Stimulated activated CD8-positive, alpha-beta memory T cell treated with anti-CD3 and anti-CD28 coated beads, Interleukin-7, amount 100 ng/mL, for 1 hour (primary cell): ENCODE results near the gene FBXL3.
"Not testable (repeated sequence)": the region's sequence is repeated elsewhere in the genome, so short reads cannot be mapped to it uniquely, and the experiment has no call there.

Experiments
- DNase-seq, 2 donors: peaks; one replicate each; pipeline ENCODE4 v3.0.0-alpha.2; 2020; ENCODE audit warnings: low read depth in 2 of 2

The FBXL3 gene

GRCh38 chr13:77026255-77026860 is 601 bp downstream of the FBXL3 start:
- peak; percentile 47 to 49 for DNase-seq

GRCh38 chr13:77022341-77022740 is 4.6 kb downstream of the FBXL3 start:
- DNase-seq = no peak

- no peak for DNase-seq
These were observed 7.2 kb downstream of the FBXL3 start for GRCh38 chr13:77019756-77020155.

- no peak for DNase-seq
These were observed 9.9 kb downstream of the FBXL3 start for GRCh38 chr13:77016888-77017623.

GRCh38 chr13:77016251-77016812 is 10.6 kb downstream of the FBXL3 start:
- DNase-seq = no peak

- no peak for DNase-seq
These were observed 11.9 kb downstream of the FBXL3 start for GRCh38 chr13:77014906-77015685.

GRCh38 chr13:77013853-77014542 is 13.0 kb downstream of the FBXL3 start:
- no peak for DNase-seq

- DNase-seq = not testable (repeated sequence)
These were observed 17.2 kb downstream of the FBXL3 start for GRCh38 chr13:77009719-77010118.

GRCh38 chr13:77009011-77009410 is 17.9 kb downstream of the FBXL3 start:
- no peak for DNase-seq

GRCh38 chr13:77008337-77008736 is 18.6 kb downstream of the FBXL3 start:
- DNase-seq = not testable (repeated sequence)

GRCh38 chr13:77002590-77003190 is 24.3 kb downstream of the FBXL3 start:
- DNase-seq = no peak

- DNase-seq = no peak
These were observed 24.9 kb downstream of the FBXL3 start for GRCh38 chr13:77001963-77002587.

- DNase-seq = no peak
These were observed 25.4 kb downstream of the FBXL3 start for GRCh38 chr13:77001540-77001939.

GRCh38 chr13:77000475-77000874 is 26.5 kb downstream of the FBXL3 start:
- DNase-seq = no peak

GRCh38 chr13:76994281-76994680 is 32.7 kb downstream of the FBXL3 start:
- no peak for DNase-seq

- no peak for DNase-seq
These were observed 33.5 kb downstream of the FBXL3 start for GRCh38 chr13:76993473-76993872.

GRCh38 chr13:76993021-76993420 is 33.9 kb downstream of the FBXL3 start:
- no peak for DNase-seq

GRCh38 chr13:76992548-76993001 is 34.4 kb downstream of the FBXL3 start:
- no peak for DNase-seq

- peak; percentile 85 to 89 for DNase-seq
These were observed 35.0 kb downstream of the FBXL3 start, which contains the start of gene CLN5 for GRCh38 chr13:76991796-76992547. CLN5 (plus strand) TSS chr13:76992081; CDS start chr13:76992099, 18 bp downstream.

GRCh38 chr13:76991432-76991795 is 35.5 kb downstream of the FBXL3 start:
- peak; percentile 46 to 51 for DNase-seq
